GM23248 (cell line): ENCODE measurements around the gene ASTN1. TPM values are rescaled to one million over a fixed set of nuclear protein-coding genes. Genes with fewer than 3 reads are reported as not detected.

Source experiments
- DNase-seq: peaks from one replicate; pipeline ENCODE4 v3.0.0-alpha.2; 2015
- H2AFZ ChIP-seq: fragments of 200-600 bp; sonication (generic); 2 replicates; pipeline ENCODE4 v1.6.1; 2016; ENCODE audit warnings: antibody characterized with exemption
- H3F3A ChIP-seq: fragments of 200-600 bp; sonication (generic); 2 replicates; pipeline ENCODE4 v1.6.1; 2016; ENCODE audit warnings: mild to moderate bottlenecking, antibody characterized with exemption, mixed run types; ENCODE audit not compliant: insufficient read depth
- H3K27ac ChIP-seq: fragments of 200-600 bp; sonication (generic); 2 replicates; pipeline ENCODE4 v1.5.1; 2016; ENCODE audit warnings: mild to moderate bottlenecking
- H3K27me3 ChIP-seq: fragments of 200-600 bp; sonication (generic); replicated peaks from 2 replicates; pipeline ENCODE4 v1.6.1; 2016; ENCODE audit warnings: mild to moderate bottlenecking; ENCODE audit not compliant: insufficient read depth
- H3K36me3 ChIP-seq: fragments of 200-600 bp; sonication (generic); 2 replicates; pipeline ENCODE4 v1.6.1; 2016; ENCODE audit warnings: low read depth, mild to moderate bottlenecking
- H3K4me1 ChIP-seq: fragments of 200-600 bp; sonication (generic); 2 replicates; pipeline ENCODE4 v1.6.1; 2016; ENCODE audit warnings: mild to moderate bottlenecking; ENCODE audit not compliant: insufficient read depth
- H3K4me2 ChIP-seq: fragments of 200-600 bp; sonication (generic); one replicate; pipeline ENCODE4 v1.6.1; 2016; ENCODE audit warnings: mild to moderate bottlenecking; ENCODE audit not compliant: unreplicated experiment
- H3K4me3 ChIP-seq: fragments of 200-600 bp; sonication (generic); 2 replicates; pipeline ENCODE4 v1.5.1; 2016; ENCODE audit warnings: mild to moderate bottlenecking
- H3K79me2 ChIP-seq: fragments of 200-600 bp; sonication (generic); 2 replicates; pipeline ENCODE4 v1.6.1; 2016; ENCODE audit warnings: mild to moderate bottlenecking; ENCODE audit not compliant: insufficient read depth
- H3K9ac ChIP-seq: fragments of 200-600 bp; sonication (generic); 2 replicates; pipeline ENCODE4 v1.6.1; 2016; ENCODE audit warnings: mild to moderate bottlenecking
- H3K9me2 ChIP-seq: fragments of 200-600 bp; sonication (generic); 2 replicates; pipeline ENCODE4 v1.6.1; 2016; ENCODE audit warnings: mixed run types, mild to moderate bottlenecking, moderate library complexity; ENCODE audit not compliant: insufficient read depth
- H3K9me3 ChIP-seq: fragments of 200-600 bp; sonication (generic); one replicate; pipeline ENCODE4 v1.6.1; 2017; ENCODE audit warnings: low read depth
- H4K20me1 ChIP-seq: fragments of 200-600 bp; sonication (generic); 2 replicates; pipeline ENCODE4 v1.6.0; 2016; ENCODE audit not compliant: insufficient read depth
- EZH2 ChIP-seq: fragments of 200-600 bp; sonication (generic); IDR thresholded peaks from 2 replicates; pipeline ENCODE4 v1.6.1; 2018; ENCODE audit warnings: antibody characterized with exemption, mild to moderate bottlenecking; ENCODE audit not compliant: insufficient read depth, poor library complexity, severe bottlenecking
- EZH2phosphoT487 ChIP-seq: fragments of 200-600 bp; sonication (generic); IDR thresholded peaks from 2 replicates; pipeline ENCODE4 v1.6.1; 2018; ENCODE audit warnings: antibody characterized with exemption, moderate library complexity, mild to moderate bottlenecking, low read depth; ENCODE audit not compliant: insufficient read depth
- WGBS, 2 experiments: methylation state at CpG; one replicate each; pipeline ENCODE4 v1.1.6; 2015 to 2017; ENCODE audit warnings: low lambda C conversion rate in 2 of 2, low coverage in 1 of 2; ENCODE audit errors: missing lambda C conversion rate in 2 of 2; 5-methylcytosine and 5-hydroxymethylcytosine counted together
- in situ Hi-C: fragments of 300-500 bp; cut with MboI; formaldehyde crosslinking; loops from 2 replicates; pipeline ENCODE4 v1.15.0; 2020
- polyA plus RNA-seq: library from polyadenylated mRNA; unstranded; fragments of >200 nt; fragmentation: Nextera tagmentation; extraction: Ambion mirVana; gene quantifications from 2 replicates; pipeline ENCODE4 v1.2.1, GENCODE V29; 2016
- total RNA-seq: library from RNA; depleted of rRNA; stranded (reverse); fragments of >200 nt; shearing (Covaris generic); gene quantifications from 2 replicates; pipeline ENCODE4 v1.2.3, GENCODE V29; 2014

Gene ASTN1
- total and polyA plus RNA-seq, 2 experiments from 2014 or later = not detected

DNA sequence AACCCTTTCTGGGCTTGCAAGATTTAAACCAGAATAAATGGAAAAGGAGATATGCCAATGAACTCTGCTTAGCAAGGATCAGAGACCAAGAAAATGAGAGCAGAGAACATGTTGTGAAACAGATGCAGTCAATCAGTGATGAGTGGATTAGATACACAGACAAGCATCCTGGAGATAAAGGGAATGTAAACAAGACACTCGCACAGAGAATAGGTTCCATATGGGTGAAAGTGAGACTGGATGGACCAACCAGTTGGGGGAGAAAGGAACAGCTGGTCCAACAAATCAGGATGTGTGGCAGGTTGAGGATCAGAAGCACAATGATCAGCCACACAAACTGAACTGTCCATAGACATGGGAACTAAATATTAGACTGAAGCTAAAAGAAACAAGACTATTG, 338.2 kb downstream of the ASTN1 start:
- WGBS, 2 experiments = 0 to 13% methylated on average over 1 of the region's 1 CpG
- H3K9ac ChIP-seq = no peak overlapping the region
- peaks cover 3% of the 10 kb centered on the region for H3K4me1 ChIP-seq
- no peak overlapping the region for H2AFZ ChIP-seq
- H3K27me3 ChIP-seq = no peaks in the 10 kb centered on the region
- H3K79me2 ChIP-seq = no peaks in the 10 kb centered on the region
- H3K4me3 ChIP-seq = no peak overlapping the region
- TF ChIP-seq EZH2phosphoT487 (no peak), EZH2 (no peak)
- H3K27ac ChIP-seq = no peak overlapping the region
- in situ Hi-C loops = loop anchor here (25.0 kb wide), 1 partner anchor 1664 kb away; no protein-coding TSS in a partner anchor
- H4K20me1 ChIP-seq = no peaks in the 10 kb centered on the region
- no peaks in the 10 kb centered on the region for H3K9me3 ChIP-seq
- peaks cover 3% of the 10 kb centered on the region; the same call in 1 of the 2 replicates for H3F3A ChIP-seq
- H3K36me3 ChIP-seq = no peaks in the 10 kb centered on the region
- no peak overlapping the region for H3K4me2 ChIP-seq
- no peaks in the 10 kb centered on the region for H3K9me2 ChIP-seq
- DNase-seq = no peak

DNA sequence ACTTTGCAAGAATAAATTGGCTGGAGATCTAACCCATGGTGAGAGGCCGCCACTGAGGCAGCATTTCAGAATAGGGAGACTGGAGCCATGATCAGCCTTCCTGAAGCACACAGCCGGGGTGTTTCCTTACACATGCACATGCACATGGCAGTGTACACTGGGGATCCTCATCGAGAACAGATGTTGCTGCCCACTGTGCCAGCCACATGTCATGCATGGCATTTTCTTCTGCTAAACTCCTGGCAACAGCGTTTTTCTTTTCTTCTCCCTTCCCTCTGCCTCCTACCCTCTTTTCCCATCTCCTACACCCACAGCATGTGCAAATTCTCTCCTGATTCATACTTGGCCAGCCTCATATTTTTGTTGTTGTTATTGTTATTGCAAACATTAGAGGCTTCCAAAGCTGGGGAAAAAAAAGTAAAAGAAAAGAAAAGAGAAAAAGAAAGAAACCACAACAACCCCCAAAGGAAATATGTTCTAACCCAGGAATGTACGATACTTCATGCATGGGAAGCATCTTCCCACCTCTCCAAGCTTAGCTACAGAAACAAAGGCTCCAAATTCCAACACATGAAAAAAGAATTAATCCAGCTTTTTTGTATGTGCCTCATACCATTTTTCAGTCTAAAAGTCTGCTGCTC, 344.0 kb downstream of the ASTN1 start:
- WGBS, 2 experiments = 8 to 10% methylated on average over 5 of the region's 5 CpGs
- no peaks in the 10 kb centered on the region for H3K79me2 ChIP-seq
- in situ Hi-C loops = no loop called here
- peak overlapping the region; percentile 21 for H3K27ac ChIP-seq
- H2AFZ ChIP-seq = 0 out of 2 replicates have a peak overlapping the region, but pooled peaks have one; percentile 11
- peak overlapping the region; percentile 24 for H3K4me2 ChIP-seq
- H3K9ac ChIP-seq = no peak overlapping the region
- no peak overlapping the region for H3K4me3 ChIP-seq
- H3K9me3 ChIP-seq = no peaks in the 10 kb centered on the region
- H3K27me3 ChIP-seq = no peaks in the 10 kb centered on the region
- TF ChIP-seq EZH2phosphoT487 = no peak
- no peak for TF ChIP-seq EZH2
- peaks cover 11% of the 10 kb centered on the region for H3F3A ChIP-seq
- peak; percentile 57 for DNase-seq
- peaks cover 16% of the 10 kb centered on the region for H3K4me1 ChIP-seq
- no peaks in the 10 kb centered on the region for H3K36me3 ChIP-seq
- no peaks in the 10 kb centered on the region for H4K20me1 ChIP-seq
- no peaks in the 10 kb centered on the region for H3K9me2 ChIP-seq

DNA sequence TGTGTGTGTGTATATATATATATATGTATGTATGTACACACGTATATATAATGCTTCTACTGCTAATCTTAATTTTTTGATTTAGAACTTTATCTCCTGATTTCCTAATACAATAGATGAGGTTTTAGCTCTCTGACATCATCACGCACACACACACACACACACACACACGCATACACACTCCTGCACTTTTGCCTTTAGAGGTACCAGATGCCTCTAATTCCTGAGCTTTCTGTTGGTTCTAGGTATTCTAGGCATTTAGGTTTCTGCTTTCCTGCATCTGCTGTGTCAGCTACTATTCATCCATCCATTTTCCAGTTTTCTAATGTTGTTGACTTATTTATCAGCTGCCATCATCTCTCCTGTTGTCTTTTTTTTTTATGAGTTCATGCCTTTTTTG, 348.3 kb downstream of the ASTN1 start:
- WGBS, 2 experiments = 67 to 80% methylated on average over 3 of the region's 3 CpGs

DNA sequence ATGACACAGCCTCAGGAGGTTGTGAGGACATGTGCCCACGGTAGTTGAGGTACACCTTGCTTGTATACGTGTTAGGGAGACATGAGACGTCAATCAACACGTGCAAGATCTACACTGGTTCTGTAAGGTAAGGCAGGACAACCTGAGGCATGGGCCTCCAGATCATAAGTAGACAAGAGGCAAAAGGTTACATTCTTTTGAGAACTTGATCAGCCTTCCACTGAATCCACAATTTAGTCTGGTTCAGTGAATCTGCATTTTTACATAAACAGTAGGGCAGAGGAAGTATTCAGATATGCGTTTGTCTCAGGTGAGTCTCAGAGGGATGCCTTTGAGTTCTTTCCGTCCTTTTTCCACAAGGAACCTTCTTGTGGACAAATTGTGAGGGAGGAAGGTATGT, 348.9 kb downstream of the ASTN1 start:
- 68 to 70% methylated on average over 6 of the region's 6 CpGs for WGBS, 2 experiments
- Histone ChIP-seq H3K4me1 (peaks cover 7% of the 10 kb centered on the region), H4K20me1 (no peaks in the 10 kb centered on the region), H3K9me3 (no peaks in the 10 kb centered on the region), H3K4me2 (no peak overlapping the region), H2AFZ (no peak overlapping the region), H3K9me2 (no peaks in the 10 kb centered on the region), H3F3A (peaks cover 1% of the 10 kb centered on the region), H3K79me2 (no peaks in the 10 kb centered on the region), H3K9ac (no peak overlapping the region), H3K36me3 (no peaks in the 10 kb centered on the region), H3K4me3 (no peak overlapping the region), H3K27me3 (no peaks in the 10 kb centered on the region), H3K27ac (no peak overlapping the region)
- TF ChIP-seq EZH2phosphoT487 (no peak), EZH2 (no peak)
- DNase-seq = no peak
- in situ Hi-C loops = no loop called here

More for the DNA sequence above, 348.3 kb downstream of the ASTN1 start:
- no peak for DNase-seq
- no peaks in the 10 kb centered on the region for H3K36me3 ChIP-seq
- no peaks in the 10 kb centered on the region for H3K9me2 ChIP-seq
- TF ChIP-seq EZH2phosphoT487 (no peak), EZH2 (no peak)
- H3K4me2 ChIP-seq = no peak overlapping the region
- peaks cover 13% of the 10 kb centered on the region for H3K4me1 ChIP-seq
- no peaks in the 10 kb centered on the region for H3K27me3 ChIP-seq
- no peaks in the 10 kb centered on the region for H4K20me1 ChIP-seq
- H3K79me2 ChIP-seq = no peaks in the 10 kb centered on the region
- H3K27ac ChIP-seq = no peak overlapping the region
- H2AFZ ChIP-seq = no peak overlapping the region
- H3K9me3 ChIP-seq = no peaks in the 10 kb centered on the region
- no peak overlapping the region for H3K9ac ChIP-seq
- in situ Hi-C loops = no loop called here
- no peak overlapping the region for H3K4me3 ChIP-seq
- peaks cover 7% of the 10 kb centered on the region for H3F3A ChIP-seq
